Stimulated activated CD4-positive, alpha-beta T cell treated with anti-CD3 and anti-CD28 coated beads, Interleukin-15, amount 100 ng/mL, for 1 hour (primary cell): ENCODE measurements around the gene SLC25A24.
"Not testable (repeated sequence)": the region's sequence is repeated elsewhere in the genome, so short reads cannot be mapped to it uniquely, and the experiment has no call there.

Source experiments
- DNase-seq, 2 donors: peaks; one replicate each; pipeline ENCODE4 v3.0.0-alpha.2; 2020; ENCODE audit warnings: low read depth in 1 of 2, low spot score in 1 of 2

Gene SLC25A24

DNA sequence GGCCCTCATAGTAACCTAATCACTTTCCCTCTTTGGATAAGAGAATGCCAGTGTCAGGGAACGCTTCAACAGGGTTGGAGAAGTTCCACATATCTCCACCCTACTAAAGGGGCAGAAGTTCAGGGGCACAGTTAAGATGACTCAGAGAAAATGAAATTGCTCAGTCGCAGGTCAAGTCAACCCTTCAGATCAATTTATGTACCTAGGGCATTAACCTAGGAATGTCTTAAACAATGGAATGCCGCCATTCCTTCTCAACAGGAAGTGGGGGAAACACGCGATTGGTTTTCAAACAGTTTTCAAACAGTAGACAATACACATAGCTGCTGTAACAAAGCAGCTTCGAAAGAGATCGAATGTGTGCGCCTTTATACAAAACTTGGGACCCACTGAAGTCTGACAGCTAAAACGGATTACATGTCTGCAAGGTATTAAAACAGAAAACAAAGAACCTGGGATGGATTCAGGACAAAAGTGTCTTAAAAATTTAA, 897 bp downstream of the SLC25A24 start:
- no peak for DNase-seq

DNA sequence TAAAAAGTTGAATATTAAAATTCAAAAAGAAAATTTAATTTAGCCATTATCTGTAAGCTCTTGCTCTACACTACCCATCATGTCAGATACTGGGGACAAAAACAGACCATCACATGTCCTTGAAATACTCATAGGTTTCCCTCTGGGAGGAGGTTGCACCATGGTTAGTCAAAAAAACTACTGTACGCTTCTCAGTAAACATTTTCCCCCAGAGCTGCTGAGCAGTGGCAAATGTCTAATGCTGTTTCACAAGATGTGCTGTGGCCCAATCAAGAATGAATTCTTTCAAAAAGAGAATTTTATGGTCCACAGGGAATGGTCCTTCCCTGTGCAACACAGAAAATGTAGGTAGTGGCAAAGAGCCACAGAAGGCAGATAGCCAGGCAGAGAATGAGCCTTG, 6.1 kb downstream of the SLC25A24 start:
- DNase-seq, result no peak

DNA sequence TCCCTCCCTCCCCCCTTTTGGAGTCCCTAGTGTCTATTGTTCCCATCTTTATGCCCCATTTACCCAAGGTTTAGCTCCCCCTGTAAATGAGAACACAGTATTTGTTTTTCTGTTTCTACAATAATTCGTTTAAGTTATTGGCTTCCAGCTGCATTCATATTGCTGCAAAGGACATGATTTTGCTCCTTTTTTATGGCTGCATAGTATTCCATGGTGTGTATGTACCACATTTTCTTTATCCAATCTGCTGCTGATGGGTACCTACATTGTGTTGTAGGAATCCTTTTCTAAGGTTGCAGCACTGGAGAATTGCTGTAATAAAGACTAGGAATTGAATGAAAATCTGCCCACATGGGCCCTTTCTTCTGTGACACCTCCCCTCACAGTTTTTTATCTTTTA, 6.8 kb downstream of the SLC25A24 start:
- no peak for DNase-seq

DNA sequence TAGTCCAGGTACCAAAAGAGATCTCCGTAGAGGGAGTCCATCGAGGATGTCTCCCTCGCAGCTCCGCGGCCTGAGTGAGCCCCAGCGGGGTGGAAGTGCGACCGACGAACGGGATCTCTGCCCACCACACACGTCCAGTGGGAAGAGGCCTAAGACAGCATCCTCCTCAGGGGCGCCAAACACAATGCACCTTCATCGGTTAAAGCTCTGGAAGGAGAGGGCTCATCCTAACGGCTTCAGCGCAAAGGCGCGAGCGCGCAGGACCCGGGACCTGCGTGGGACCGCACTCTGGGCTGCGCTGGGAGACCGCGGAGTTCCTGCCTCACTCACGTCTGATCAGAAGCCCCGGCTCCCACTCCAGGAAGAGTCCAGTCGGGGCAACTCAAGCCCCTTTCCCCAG, 7.6 kb downstream of the SLC25A24 start:
- no peak for DNase-seq

DNA sequence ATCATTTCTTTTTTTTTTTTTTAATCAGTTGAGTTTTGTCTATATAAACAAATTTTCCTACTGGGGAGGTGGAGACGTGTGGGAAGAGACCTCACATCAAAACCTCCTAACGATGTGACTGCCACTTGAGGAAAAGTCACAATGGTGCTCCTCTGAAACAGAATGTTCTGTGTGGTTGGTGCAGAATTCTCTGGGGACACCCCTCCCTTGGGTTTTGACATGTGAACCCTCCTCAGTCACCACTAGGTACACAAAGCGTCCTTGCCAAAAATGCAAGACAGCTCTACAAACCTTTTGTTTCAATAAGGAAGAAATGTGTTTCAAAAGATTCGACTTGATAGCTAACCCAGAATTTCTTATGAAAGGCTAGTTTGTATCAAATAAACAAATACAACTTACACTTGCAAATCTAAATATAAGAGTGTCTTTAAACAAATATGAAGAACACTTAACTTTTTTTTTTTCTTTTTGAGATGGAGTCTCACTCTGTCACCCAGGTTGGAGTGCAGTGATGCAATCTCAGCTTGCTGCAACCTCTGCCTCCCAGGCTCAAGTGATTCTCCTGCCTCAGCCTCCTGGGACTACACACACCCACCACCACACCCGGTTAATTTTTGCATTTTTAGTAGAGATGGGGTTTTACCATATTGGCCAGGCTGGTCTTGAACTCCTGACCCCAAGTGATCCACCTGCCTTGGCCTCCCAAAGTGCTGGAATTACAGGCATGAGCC, 9.3 kb downstream of the SLC25A24 start:
- DNase-seq, result no peak

DNA sequence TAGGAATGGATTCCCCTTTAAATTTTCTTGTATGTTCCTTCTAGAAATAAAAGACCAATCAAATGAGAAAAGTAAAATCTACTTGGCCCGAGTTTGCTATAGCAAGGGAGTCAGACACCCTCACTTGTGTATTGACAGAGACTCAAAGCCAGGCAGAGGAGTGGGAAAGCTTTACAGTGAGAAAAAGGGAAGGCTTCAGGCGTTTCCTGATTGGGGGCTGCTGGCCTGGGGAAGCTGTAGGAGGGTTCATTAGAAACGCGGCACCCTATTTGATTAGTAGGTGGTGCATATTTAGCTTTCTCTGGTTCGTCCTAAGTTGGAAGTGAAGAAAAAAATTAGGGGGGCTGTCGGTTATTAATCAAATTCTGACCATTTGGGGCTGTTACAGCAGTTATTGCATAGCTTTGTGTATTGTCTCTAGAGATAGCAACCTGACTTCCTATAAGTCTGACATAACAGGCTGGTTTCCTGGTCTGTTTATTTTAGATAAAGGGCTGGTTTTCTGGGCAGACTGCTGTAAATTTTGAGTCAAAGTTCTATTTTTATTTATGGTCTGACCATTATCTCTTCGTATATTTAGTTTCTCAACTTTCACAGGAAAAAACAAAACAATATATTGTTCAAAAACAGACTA, 10.0 kb downstream of the SLC25A24 start:
- no peak for DNase-seq

DNA sequence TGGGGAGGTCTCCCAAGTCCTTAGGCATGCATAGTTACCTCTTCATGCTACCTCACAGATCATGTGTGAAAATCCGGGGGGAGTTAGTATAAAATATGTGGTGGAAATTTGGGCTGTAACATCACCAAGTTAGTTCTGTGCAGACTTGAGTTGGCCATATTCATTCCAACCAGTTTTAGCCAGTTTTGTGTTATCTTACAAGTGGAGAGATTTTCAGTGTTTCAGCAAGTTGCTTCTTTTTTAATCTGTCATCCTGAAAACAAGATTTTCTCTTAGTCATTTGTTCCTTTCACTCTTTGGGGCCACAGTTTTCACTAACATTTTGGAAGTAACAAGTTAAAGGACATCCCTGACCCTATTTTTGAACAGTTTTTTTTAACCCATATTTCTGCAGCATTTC, 11.3 kb downstream of the SLC25A24 start:
- DNase-seq, result no peak

DNA sequence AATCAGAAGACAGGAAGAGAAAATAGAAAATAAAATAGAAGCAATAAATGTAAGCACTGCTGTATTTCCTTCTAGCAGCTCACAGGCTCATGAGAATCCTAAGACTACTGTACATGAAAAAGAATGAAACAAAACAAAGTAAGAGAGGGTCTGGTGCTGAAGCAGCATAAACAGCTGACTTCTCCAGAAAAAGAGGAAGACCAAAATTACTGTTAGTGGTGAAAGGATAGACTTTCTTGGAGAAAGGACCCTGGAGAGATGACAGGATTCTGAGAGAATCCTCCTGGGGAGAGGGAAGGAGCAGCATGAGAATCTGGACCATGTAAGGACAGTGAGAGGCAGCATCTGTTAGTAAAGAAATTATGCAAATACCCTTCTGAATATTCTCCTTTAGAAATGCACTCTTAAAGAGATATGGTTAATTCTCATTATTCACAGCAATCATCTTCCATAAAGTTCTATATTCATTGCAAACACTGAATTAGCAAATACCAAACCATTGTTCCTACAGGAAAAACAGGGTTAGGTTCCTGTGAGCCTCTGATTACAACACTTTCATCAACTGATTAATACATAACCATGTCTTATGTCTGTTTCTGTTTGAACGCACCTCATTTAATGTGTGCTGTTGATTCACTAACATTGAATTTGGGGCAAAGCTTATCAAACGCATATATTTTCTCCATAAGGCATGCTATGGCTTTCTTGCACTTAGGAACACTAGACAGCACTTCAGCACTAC, 17.0 kb downstream of the SLC25A24 start:
- no peak for DNase-seq

DNA sequence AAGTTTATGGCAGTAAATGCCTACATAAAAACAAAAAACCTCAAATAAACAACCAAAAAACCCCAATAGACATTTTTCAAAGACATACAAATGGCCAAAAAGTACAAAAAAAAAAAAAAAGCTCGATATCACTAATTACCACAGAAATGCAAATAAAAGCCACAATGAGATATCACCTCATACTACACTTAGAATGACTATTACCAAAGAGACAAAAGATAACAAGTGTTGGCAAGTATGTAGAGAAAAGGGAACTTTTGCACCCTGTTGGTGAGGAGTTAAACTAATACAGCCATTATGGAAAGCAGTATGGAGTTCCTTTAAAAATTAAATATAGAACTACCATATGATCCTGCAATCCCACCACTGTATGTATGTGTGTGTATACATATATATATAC, 21.1 kb downstream of the SLC25A24 start:
- no peak for DNase-seq

DNA sequence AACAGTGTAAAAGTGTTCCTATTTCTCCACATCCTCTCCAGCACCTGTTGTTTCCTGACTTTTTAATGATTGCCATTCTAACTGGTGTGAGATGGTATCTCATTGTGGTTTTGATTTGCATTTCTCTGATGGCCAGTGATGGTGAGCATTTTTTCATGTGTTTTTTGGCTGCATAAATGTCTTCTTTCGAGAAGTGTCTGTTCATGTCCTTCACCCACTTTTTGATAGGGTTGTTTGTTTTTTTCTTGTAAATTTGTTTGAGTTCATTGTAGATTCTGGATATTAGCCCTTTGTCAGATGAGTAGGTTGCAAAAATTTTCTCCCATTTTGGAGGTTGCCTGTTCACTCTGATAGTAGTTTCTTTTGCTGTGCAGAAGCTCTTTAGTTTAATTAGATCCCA, 37.7 kb downstream of the SLC25A24 start:
- DNase-seq, result not testable (repeated sequence)

DNA sequence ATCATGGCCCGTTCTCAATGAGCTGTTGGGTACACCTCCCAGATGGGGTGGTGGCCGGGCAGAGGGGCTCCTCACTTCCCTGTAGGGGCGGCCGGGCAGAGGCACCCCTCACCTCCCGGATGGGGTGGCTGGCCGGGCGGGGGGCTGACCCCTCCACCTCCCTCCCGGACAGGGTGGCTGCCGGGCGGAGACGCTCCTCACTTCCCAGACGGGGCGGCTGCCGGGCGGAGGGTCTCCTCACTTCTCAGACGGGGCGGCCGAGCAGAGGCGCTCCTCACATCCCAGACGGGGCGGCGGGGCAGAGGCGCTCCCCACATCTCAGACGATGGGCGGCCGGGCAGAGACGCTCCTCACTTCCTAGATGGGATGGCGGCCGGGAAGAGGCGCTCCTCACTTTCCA, 40.2 kb downstream of the SLC25A24 start:
- DNase-seq, result not testable (repeated sequence)

DNA sequence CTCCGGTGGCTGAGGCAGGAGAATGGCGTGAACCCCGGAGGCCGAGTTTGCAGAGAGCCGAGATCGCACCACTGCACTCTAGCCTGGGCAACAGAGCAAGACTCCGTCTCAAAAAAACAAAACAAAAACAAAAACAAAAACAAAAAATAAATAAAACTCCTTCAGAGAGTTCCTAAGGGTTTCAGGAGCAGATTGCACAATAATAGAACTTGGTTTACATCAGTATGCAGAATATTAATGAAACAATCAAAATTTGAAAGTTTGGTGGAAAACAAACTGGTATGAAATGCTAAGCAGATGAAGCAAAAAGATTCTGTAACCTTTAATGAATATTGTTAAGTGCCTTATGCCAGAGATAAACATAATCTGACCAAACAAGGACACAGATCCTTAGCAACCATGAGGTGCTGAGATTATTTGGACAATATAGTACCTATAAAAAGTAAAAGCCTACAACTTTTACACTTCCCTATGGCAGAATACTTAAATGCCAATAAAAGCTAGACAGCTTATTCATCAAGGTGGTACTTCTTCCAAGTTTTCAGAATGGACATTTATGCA, 41.2 kb downstream of the SLC25A24 start:
- DNase-seq, result no peak

DNA sequence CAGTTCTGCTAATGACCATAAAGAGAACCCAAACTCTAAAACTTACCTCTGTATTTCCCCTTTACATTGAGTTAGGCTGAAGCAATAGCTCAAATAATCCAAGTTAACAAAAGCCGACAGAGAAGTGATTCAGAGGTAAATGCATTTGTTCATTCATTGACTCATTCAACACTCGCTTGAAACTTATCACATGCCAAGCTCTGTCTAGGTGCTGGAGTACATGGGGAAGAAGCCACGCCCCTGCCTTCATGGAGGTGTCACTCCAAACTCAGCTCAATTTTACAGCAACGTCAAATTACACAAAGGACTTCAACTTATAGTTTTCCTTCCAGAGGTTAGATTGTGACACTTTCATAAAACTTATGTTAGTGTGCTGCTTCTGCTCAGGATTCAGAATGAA, 45.8 kb downstream of the SLC25A24 start:
- no peak for DNase-seq

DNA sequence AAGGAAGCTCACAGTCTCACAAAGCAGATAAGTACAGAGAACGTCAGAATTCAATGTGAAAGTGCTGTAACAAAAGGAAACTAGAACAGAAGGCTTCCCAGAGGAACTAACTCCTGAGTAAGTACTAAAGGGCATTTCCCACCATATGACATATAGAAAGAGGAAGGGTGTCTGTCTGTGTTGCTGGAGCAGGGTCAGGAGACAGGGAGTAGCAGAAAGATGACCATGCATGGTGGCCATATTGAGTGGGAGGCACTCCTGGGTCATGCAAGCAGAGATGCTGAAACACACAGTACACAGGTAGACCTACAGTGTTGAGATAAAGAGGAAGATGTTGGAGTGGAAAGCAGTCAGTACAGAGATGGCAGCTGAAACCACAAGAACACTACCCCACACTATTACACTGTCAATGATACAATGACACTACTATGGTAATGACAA, 47.3 kb downstream of the SLC25A24 start:
- no peak for DNase-seq

DNA sequence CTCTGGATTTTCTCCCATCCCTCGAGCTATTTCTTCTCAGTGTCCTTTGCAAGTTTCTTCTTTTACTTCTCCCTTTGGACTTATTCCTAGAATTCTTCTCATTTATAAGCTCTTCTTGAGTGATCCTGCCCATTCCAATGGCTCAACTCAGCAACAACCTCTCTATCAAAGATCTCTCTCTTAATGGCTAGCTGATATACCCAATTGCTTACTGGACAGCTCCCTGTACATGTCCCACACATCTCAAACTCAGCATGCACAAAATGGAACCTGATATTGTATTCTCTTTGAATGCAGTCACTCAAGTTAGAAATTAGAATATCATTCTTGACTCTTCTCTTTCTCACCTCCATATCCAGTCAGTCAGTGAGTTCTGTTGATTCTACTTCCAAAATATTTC, 48.6 kb downstream of the SLC25A24 start:
- DNase-seq, result no peak

DNA sequence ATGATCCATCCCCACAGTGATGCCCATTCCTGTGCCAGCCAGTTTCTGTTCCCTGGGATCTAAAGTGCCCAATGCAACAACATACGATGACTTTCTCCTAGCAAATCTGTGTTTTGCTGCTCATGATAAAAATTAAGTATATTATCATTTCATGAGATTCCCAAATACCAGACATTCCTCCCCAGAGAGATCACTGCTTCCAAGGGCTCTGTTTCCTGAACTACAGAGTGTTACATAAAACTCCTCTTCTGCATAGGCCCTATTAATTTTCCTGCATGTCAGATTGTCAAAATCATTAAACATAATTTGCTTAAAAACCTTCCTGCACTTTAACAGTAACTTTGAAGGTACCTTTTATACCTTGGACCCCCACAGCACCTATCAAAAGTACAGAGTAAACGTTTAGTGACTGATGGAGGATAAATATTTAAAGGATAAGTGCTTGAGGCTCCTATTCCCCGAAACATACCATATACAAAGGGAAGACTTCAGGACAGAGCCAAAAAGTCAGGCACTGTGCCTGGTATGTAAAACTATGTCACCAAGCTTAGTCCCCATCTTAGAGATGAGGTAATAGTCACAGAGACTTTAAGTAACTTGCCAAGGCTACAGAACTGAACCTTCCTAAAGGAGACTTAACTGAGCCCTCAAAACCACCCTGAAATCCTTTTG, 50.2 kb downstream of the SLC25A24 start:
- no peak for DNase-seq

DNA sequence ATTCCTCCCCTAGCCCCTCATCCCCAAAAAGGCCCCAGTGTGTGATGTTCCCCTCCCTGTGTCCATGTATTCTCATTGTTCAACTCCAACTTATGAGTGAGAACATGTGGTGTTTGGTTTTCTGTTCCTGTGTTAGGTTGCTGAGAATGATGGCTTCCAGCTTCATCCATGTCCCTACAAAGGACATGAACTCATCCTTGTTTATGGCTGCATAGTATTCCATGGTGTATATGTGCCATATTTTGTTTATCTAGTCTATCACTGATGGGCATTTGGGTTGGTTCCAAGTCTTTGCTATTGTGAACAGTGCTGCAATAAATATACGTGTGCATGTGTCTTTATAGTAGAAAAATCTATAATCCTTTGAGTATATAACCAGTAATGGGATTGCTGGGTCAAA, 55.6 kb downstream of the SLC25A24 start:
- not testable (repeated sequence) for DNase-seq

DNA sequence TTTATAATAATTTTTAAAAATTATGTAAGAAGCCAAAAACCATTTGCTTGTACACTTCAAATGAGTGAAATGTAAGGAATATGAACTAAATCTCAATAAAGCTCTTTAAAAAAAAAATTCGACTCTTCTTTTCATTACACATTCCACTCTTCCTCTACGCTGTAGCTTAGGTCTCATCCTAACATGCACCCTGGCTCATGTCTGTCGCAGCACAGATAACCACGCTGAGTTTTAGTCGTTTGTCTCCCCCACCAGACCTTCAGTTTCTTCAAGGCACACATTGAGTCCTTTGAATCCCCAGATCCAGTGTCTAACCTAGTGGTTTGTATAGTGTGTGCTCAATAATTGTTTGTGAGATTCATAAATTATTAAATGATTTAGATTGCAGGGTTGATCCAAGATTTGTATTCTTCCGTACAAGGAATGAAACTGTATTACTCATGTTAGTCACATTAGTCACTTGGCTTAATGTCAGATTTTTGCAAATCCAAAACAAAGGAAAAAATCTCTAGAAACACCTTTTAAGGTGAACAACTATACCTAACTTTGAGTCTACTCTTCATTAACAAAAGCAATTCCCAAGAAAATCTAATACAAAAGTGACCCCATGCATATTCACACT, 57.3 kb downstream of the SLC25A24 start:
- no peak for DNase-seq

DNA sequence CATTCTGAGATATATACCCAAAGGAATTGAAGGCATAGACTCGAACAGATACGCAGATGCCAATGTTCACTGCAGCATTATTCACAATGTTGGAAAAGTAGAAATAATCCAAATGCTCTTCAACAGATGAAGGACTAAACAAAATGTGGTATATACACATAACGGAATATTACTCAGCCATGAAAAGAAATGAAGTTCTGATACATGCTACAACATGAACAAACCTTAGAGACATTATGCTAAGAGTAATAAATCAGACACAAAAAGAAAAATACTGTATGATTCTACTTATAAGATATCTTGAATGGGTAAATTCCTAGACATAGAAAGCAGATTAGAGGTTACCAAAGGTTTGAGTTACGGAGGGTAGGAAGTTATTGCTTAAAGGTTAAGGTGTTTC, 57.9 kb downstream of the SLC25A24 start:
- no peak for DNase-seq

DNA sequence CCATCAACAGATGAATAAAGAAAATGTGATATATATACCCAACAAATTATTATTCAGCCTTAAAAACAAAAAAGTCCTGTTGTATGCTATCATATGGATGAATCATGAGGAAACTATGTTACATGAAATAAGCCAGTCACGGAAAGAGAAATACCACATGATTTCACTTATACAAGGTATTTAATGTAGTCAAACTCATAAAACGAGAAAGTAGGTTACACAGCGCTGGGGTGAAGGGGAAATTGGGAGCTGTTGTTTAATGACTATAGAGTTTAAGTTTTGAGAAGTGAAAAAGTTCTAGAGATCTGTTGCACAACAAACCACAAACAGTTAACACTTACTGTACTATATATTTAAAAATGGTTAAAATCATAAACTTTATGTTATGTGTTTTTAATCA, 58.5 kb downstream of the SLC25A24 start:
- DNase-seq, result no peak

DNA sequence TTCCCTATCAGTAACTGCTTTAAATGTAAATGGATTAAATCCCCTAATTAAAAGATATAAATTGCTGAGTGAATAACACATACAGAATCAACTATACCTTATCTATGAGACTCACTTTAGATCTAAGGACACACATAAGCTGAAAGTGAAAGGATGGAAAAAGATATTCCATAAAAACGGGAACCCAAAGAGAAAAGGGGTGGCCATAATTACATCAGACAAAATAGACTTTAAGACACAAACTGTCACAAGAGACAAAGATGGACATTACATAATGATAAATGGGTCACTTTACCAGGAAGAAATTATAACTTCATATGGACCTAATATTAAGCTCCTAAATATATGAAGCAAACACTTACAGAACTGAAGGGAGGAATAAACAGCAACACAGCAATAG, 59.2 kb downstream of the SLC25A24 start:
- no peak for DNase-seq
